Mucosa of stomach (tissue), 1 donor: Measurements from ENCODE around the gene DPP10.

Experiments
- H3K27me3 ChIP-seq: one replicate; pipeline ENCODE4 v1.7.0; 2013; ENCODE audit warnings: mild to moderate bottlenecking, low read length; ENCODE audit not compliant: control insufficient read depth, insufficient read depth
- H3K36me3 ChIP-seq: one replicate; pipeline ENCODE4 v1.7.0; 2013; ENCODE audit warnings: low read length; ENCODE audit not compliant: control insufficient read depth, insufficient read depth
- H3K4me1 ChIP-seq: one replicate; pipeline ENCODE4 v1.7.0; 2013; ENCODE audit warnings: mild to moderate bottlenecking, low read length; ENCODE audit not compliant: control insufficient read depth, insufficient read depth
- H3K4me3 ChIP-seq: one replicate; pipeline ENCODE4 v1.7.0; 2013; ENCODE audit warnings: low read length
- H3K9ac ChIP-seq: one replicate; pipeline ENCODE4 v1.7.0; 2013; ENCODE audit warnings: mild to moderate bottlenecking, low read length, moderate library complexity
- H3K9me3 ChIP-seq: one replicate; pipeline ENCODE4 v1.7.0; 2013; ENCODE audit warnings: mild to moderate bottlenecking, low read length, moderate library complexity; ENCODE audit not compliant: control insufficient read depth
- donor health status: Pancreatic carcinoma.

DPP10 gene

GRCh38 chr2:115285416-115285815, 843.0 kb downstream of the DPP10 start:
- no peaks in the 10 kb centered on the region for H3K9me3 ChIP-seq
- H3K9ac ChIP-seq, result no peak overlapping the region
- H3K4me1 ChIP-seq, result no peaks in the 10 kb centered on the region
- no peak overlapping the region for H3K4me3 ChIP-seq
- H3K27me3 ChIP-seq, result no peaks in the 10 kb centered on the region
- H3K36me3 ChIP-seq, result no peaks in the 10 kb centered on the region

GRCh38 chr2:115290478-115290877, 848.0 kb downstream of the DPP10 start:
- H3K9me3 ChIP-seq, result no peaks in the 10 kb centered on the region
- no peaks in the 10 kb centered on the region for H3K4me1 ChIP-seq
- no peak overlapping the region for H3K9ac ChIP-seq
- H3K4me3 ChIP-seq, result no peak overlapping the region
- no peaks in the 10 kb centered on the region for H3K36me3 ChIP-seq
- H3K27me3 ChIP-seq, result no peaks in the 10 kb centered on the region

GRCh38 chr2:115292742-115293141, 850.3 kb downstream of the DPP10 start:
- no peaks in the 10 kb centered on the region for H3K27me3 ChIP-seq
- no peaks in the 10 kb centered on the region for H3K4me1 ChIP-seq
- no peak overlapping the region for H3K4me3 ChIP-seq
- no peak overlapping the region for H3K9ac ChIP-seq
- H3K36me3 ChIP-seq, result no peaks in the 10 kb centered on the region
- no peaks in the 10 kb centered on the region for H3K9me3 ChIP-seq

- H3K36me3 ChIP-seq, result no peaks in the 10 kb centered on the region
- H3K4me1 ChIP-seq, result no peaks in the 10 kb centered on the region
- H3K9me3 ChIP-seq, result no peaks in the 10 kb centered on the region
- no peaks in the 10 kb centered on the region for H3K27me3 ChIP-seq
- no peak overlapping the region for H3K9ac ChIP-seq
- no peak overlapping the region for H3K4me3 ChIP-seq
These were observed 852.6 kb downstream of the DPP10 start for GRCh38 chr2:115294999-115295398.

GRCh38 chr2:115297056-115297455, 854.6 kb downstream of the DPP10 start:
- Histone ChIP-seq H3K4me1 (no peaks in the 10 kb centered on the region), H3K36me3 (no peaks in the 10 kb centered on the region), H3K9ac (no peak overlapping the region), H3K27me3 (no peaks in the 10 kb centered on the region), H3K9me3 (no peaks in the 10 kb centered on the region), H3K4me3 (no peak overlapping the region)

- H3K27me3 ChIP-seq, result no peaks in the 10 kb centered on the region
These were observed 856.8 kb downstream of the DPP10 start for GRCh38 chr2:115299199-115299598.

GRCh38 chr2:115305712-115306111, 863.3 kb downstream of the DPP10 start:
- no peaks in the 10 kb centered on the region for H3K27me3 ChIP-seq
- H3K36me3 ChIP-seq, result no peaks in the 10 kb centered on the region
- no peaks in the 10 kb centered on the region for H3K4me1 ChIP-seq
- H3K9me3 ChIP-seq, result no peaks in the 10 kb centered on the region
- no peak overlapping the region for H3K4me3 ChIP-seq
- H3K9ac ChIP-seq, result no peak overlapping the region

More at GRCh38 chr2:115299199-115299598, 856.8 kb downstream of the DPP10 start:
- H3K4me3 ChIP-seq, result no peak overlapping the region
- H3K36me3 ChIP-seq, result no peaks in the 10 kb centered on the region
- no peaks in the 10 kb centered on the region for H3K4me1 ChIP-seq
- H3K9ac ChIP-seq, result no peak overlapping the region
- H3K9me3 ChIP-seq, result no peaks in the 10 kb centered on the region

GRCh38 chr2:115314119-115314518, 871.7 kb downstream of the DPP10 start:
- Histone ChIP-seq H3K27me3 (no peaks in the 10 kb centered on the region), H3K4me3 (no peak overlapping the region), H3K9me3 (no peaks in the 10 kb centered on the region), H3K9ac (no peak overlapping the region), H3K4me1 (no peaks in the 10 kb centered on the region), H3K36me3 (no peaks in the 10 kb centered on the region)

- Histone ChIP-seq H3K9me3 (no peaks in the 10 kb centered on the region), H3K9ac (no peak overlapping the region), H3K4me1 (no peaks in the 10 kb centered on the region), H3K36me3 (no peaks in the 10 kb centered on the region), H3K4me3 (no peak overlapping the region), H3K27me3 (no peaks in the 10 kb centered on the region)
These were observed 884.6 kb downstream of the DPP10 start for GRCh38 chr2:115327061-115327460.

- Histone ChIP-seq H3K27me3 (no peaks in the 10 kb centered on the region), H3K9me3 (no peaks in the 10 kb centered on the region), H3K4me1 (no peaks in the 10 kb centered on the region), H3K9ac (no peak overlapping the region), H3K36me3 (no peaks in the 10 kb centered on the region), H3K4me3 (no peak overlapping the region)
These were observed 917.1 kb downstream of the DPP10 start for GRCh38 chr2:115359550-115359949.

- H3K27me3 ChIP-seq, result no peaks in the 10 kb centered on the region
- H3K4me3 ChIP-seq, result no peak overlapping the region
- H3K9me3 ChIP-seq, result no peaks in the 10 kb centered on the region
- no peaks in the 10 kb centered on the region for H3K36me3 ChIP-seq
- H3K4me1 ChIP-seq, result no peaks in the 10 kb centered on the region
- no peak overlapping the region for H3K9ac ChIP-seq
These were observed 921.7 kb downstream of the DPP10 start for GRCh38 chr2:115364093-115364492.

GRCh38 chr2:115369400-115369799, 927.0 kb downstream of the DPP10 start:
- H3K9ac ChIP-seq, result no peak overlapping the region
- peaks cover 4% of the 10 kb centered on the region for H3K9me3 ChIP-seq

GRCh38 chr2:115374981-115375380, 932.5 kb downstream of the DPP10 start:
- Histone ChIP-seq H3K4me3 (no peak overlapping the region), H3K4me1 (no peaks in the 10 kb centered on the region), H3K27me3 (no peaks in the 10 kb centered on the region), H3K9me3 (peaks cover 8% of the 10 kb centered on the region), H3K9ac (no peak overlapping the region), H3K36me3 (no peaks in the 10 kb centered on the region)

More at GRCh38 chr2:115369400-115369799, 927.0 kb downstream of the DPP10 start:
- H3K36me3 ChIP-seq, result no peaks in the 10 kb centered on the region
- no peak overlapping the region for H3K4me3 ChIP-seq
- no peaks in the 10 kb centered on the region for H3K27me3 ChIP-seq
- no peaks in the 10 kb centered on the region for H3K4me1 ChIP-seq
